ENCODE measurements around the gene TSPYL6.
"Not testable (repeated sequence)": the region's sequence is repeated elsewhere in the genome, so short reads cannot be mapped to it uniquely, and the experiment has no call there.

The TSPYL6 gene

DNA sequence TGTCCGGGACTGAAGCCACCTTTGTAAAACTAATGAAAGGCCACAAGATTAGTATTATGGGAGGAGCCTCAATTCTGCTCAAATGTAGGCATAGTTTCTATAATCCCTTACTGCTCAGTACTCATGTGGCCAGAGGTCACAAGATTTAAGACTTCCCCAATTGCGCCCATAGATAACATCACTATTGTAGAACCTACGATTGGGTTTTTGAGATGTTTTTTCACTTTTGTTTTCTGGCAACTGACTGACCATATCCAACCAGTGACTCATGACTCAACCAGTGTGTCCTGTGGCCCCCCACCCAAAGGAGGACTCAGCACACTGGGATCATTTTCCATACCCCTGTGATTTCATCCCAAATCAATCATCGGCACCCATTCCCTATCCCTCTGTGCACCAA is 15.2 kb upstream of the TSPYL6 start:
- H3K9me3 Mint-ChIP-seq = peaks cover 4% of the 10 kb centered on the region
- peaks cover 1% of the 10 kb centered on the region for H3K36me3 Mint-ChIP-seq (ENCODE audit: low read depth)
- H3K4me3 Mint-ChIP-seq = no peak overlapping the region
- H3K4me1 Mint-ChIP-seq (ENCODE audit: low read depth) = peaks cover 7% of the 10 kb centered on the region
- no peaks in the 10 kb centered on the region for H3K27me3 Mint-ChIP-seq (ENCODE audit: low read depth)
- no peak for DNase-seq (ENCODE audit: low spot score)
- no peak overlapping the region for H3K27ac Mint-ChIP-seq

DNA sequence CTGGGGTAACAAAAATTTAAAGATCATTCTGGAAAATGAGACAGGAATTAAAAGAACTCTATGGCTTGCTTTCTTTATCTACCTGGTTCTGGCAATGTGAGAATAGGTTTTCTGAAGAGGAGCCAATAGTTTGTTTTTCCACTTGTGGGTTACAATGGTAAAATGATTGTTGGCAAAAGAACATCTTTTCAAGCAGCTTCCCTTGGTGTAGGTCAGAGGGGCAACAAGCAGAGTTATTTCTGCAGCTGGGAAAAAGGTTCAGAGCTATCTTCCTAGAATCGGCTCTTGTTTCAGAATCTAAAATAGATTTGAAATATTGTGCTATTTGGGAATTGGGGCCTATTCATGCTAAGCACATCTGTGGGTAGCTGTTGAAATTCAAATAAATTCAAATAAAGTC is 11.5 kb upstream of the TSPYL6 start:
- peaks cover 7% of the 10 kb centered on the region for H3K4me1 Mint-ChIP-seq (ENCODE audit: low read depth)
- H3K27ac Mint-ChIP-seq = no peak overlapping the region
- no peak overlapping the region for H3K4me3 Mint-ChIP-seq
- H3K9me3 Mint-ChIP-seq = no peaks in the 10 kb centered on the region
- H3K36me3 Mint-ChIP-seq (ENCODE audit: low read depth) = no peaks in the 10 kb centered on the region
- H3K27me3 Mint-ChIP-seq (ENCODE audit: low read depth) = no peaks in the 10 kb centered on the region
- DNase-seq (ENCODE audit: low spot score) = no peak

DNA sequence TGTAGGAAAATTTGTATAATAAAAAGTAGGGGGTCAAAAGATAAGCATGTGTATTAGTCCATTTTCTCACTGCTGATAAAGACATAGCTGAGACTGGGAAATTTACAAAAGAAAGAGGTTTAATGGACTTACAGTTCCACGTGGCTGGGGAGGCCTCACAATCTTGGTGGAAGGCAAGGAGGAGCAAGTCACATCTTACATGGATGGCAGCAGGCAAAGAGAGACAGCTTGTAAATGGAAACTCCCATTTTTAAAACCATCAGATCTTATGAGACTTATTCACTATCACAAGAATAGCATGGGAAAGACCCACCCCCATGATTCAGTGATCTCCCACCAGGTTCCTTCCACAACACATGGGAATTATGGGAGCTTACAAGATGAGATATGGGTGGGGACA is 9.1 kb upstream of the TSPYL6 start:
- not testable (repeated sequence) for H3K4me3 Mint-ChIP-seq; H3K36me3 Mint-ChIP-seq (ENCODE audit: low read depth); DNase-seq (ENCODE audit: low spot score); H3K4me1 Mint-ChIP-seq (ENCODE audit: low read depth); H3K27me3 Mint-ChIP-seq (ENCODE audit: low read depth); H3K9me3 Mint-ChIP-seq; H3K27ac Mint-ChIP-seq

- no peaks in the 10 kb centered on the region for H3K27me3 Mint-ChIP-seq (ENCODE audit: low read depth)
- H3K36me3 Mint-ChIP-seq (ENCODE audit: low read depth) = no peaks in the 10 kb centered on the region
Observed at GRCh38 chr2:54262015-54262765, 6.2 kb upstream of the TSPYL6 start.

DNA sequence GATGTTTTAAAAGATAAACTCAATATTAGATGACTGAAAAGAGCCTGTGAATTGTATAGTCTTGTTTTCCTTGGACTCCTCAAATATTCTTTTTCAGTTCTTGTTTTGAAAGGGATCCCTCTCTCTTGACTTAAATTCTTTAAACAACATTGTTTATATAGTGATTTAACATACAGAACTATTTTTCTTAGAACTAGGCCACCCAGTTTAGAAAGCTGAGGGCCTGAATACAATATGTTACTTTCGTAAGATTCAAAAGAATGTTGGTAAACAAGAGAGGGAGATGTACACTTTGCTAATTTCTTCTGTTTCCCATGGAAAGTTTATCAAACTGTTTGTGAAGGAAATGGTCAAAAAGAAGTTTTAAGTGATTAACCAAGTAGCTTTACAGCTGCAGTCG is 5.5 kb upstream of the TSPYL6 start:
- no peak overlapping the region for H3K27ac Mint-ChIP-seq
- no peak overlapping the region for H3K4me3 Mint-ChIP-seq
- no peaks in the 10 kb centered on the region for H3K36me3 Mint-ChIP-seq (ENCODE audit: low read depth)
- no peaks in the 10 kb centered on the region for H3K4me1 Mint-ChIP-seq (ENCODE audit: low read depth)
- no peaks in the 10 kb centered on the region for H3K9me3 Mint-ChIP-seq
- no peaks in the 10 kb centered on the region for H3K27me3 Mint-ChIP-seq (ENCODE audit: low read depth)
- no peak for DNase-seq (ENCODE audit: low spot score)

More at GRCh38 chr2:54262015-54262765, 6.2 kb upstream of the TSPYL6 start:
- no peak overlapping the region for H3K4me3 Mint-ChIP-seq
- H3K27ac Mint-ChIP-seq = no peak overlapping the region
- DNase-seq (ENCODE audit: low spot score) = no peak
- no peaks in the 10 kb centered on the region for H3K9me3 Mint-ChIP-seq
- no peaks in the 10 kb centered on the region for H3K4me1 Mint-ChIP-seq (ENCODE audit: low read depth)

GRCh38 chr2:54260241-54260595 is 4.2 kb upstream of the TSPYL6 start:
- Mint-ChIP-seq H3K4me1 (ENCODE audit: low read depth) (no peaks in the 10 kb centered on the region), H3K27me3 (ENCODE audit: low read depth) (no peaks in the 10 kb centered on the region), H3K9me3 (no peaks in the 10 kb centered on the region), H3K36me3 (ENCODE audit: low read depth) (no peaks in the 10 kb centered on the region), H3K27ac (no peak overlapping the region), H3K4me3 (no peak overlapping the region)
- no peak for DNase-seq (ENCODE audit: low spot score)

DNA sequence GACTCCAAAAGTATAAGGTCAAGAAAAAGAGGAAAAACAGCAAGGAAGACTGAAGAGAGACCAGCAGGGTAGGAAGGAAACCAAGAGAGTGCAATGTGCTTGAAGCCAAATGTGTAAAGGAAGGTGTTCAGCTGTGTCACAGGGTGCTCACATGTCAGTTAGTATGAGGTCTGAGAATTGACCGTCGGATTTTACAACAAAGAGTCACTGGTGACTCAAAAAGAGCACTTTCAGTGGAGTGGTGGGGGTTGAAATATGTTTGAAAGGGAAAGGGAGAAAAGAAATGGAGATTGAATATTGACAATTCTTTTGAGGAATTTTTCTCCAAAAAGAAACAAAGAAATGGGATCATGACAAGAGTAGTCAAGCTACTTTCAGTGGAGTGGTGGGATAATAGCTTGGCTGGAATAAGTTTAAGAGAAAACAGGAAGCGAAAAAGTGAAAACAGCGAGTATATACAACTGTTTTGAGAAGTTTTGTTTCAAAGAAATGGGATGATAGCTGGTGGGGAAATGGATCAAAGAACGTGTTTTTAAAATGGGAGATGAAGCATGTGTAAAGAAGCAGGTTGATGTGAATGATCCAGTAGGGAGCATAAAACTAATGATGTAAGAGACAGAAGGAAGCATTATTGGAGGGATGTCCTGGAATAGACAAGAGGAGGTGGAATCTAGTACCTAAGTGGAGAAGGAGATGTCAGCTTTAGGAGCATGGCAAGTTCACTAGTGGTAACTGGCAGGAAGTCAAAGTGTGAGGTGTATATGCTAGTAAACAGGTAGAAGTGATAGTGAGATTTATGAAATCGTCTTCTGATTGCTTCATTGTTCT is 3.6 kb upstream of the TSPYL6 start:
- DNase-seq (ENCODE audit: low spot score) = no peak
- Mint-ChIP-seq H3K27ac (no peak overlapping the region), H3K4me1 (ENCODE audit: low read depth) (no peaks in the 10 kb centered on the region), H3K4me3 (no peak overlapping the region), H3K36me3 (ENCODE audit: low read depth) (no peaks in the 10 kb centered on the region), H3K9me3 (no peaks in the 10 kb centered on the region), H3K27me3 (ENCODE audit: low read depth) (no peaks in the 10 kb centered on the region)

GRCh38 chr2:54258166-54258565 is 2.1 kb upstream of the TSPYL6 start:
- Mint-ChIP-seq H3K4me1 (ENCODE audit: low read depth) (no peaks in the 10 kb centered on the region), H3K9me3 (no peaks in the 10 kb centered on the region), H3K4me3 (no peak overlapping the region), H3K27me3 (ENCODE audit: low read depth) (no peaks in the 10 kb centered on the region), H3K36me3 (ENCODE audit: low read depth) (no peaks in the 10 kb centered on the region), H3K27ac (no peak overlapping the region)
- no peak for DNase-seq (ENCODE audit: low spot score)

DNA sequence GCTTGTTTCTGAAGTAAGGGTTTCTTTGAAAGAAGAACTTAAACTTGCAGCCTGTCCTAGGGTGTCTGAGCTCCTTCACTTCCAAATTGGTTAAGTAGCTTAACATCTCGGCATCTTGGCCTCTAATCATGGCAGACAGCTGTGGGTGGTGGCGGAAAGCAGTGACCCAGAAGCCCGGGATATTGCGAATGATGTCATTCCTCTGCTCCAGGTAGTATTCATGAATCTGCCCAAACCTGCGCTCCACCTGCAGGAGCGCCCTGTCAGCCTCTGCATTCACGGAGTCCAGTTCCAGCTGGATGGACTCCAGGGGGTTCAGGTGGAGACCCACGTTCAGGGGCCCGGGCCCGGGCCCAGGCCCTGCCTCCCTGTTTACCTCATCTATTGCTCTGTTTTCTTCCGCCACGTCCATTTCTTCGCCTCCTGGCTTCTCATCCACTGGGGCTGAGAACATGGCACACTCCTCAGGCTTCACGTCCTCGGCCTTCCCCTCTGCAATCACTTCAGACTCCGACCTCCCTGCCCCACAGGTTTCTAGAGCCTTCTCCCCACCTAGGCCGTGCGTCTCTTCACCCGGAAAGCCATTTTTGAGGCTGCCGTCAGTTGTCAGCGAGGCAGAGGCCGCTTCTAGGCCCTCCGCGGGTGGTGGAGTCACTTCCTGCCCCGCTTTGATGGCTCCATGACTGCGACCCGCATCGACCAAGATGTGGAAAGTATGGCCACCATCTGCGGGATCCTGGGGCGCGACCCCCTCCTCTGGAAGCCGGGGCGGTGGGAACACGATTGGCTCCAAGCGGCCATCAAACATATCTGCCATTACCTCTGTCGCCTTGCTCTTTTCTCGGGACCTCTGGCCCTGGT is 569 bp downstream of the TSPYL6 start:
- no peaks in the 10 kb centered on the region for H3K9me3 Mint-ChIP-seq
- H3K4me3 Mint-ChIP-seq = no peak overlapping the region
- no peaks in the 10 kb centered on the region for H3K36me3 Mint-ChIP-seq (ENCODE audit: low read depth)
- DNase-seq (ENCODE audit: low spot score) = no peak
- H3K27me3 Mint-ChIP-seq (ENCODE audit: low read depth) = no peaks in the 10 kb centered on the region
- H3K4me1 Mint-ChIP-seq (ENCODE audit: low read depth) = no peaks in the 10 kb centered on the region
- no peak overlapping the region for H3K27ac Mint-ChIP-seq

DNA sequence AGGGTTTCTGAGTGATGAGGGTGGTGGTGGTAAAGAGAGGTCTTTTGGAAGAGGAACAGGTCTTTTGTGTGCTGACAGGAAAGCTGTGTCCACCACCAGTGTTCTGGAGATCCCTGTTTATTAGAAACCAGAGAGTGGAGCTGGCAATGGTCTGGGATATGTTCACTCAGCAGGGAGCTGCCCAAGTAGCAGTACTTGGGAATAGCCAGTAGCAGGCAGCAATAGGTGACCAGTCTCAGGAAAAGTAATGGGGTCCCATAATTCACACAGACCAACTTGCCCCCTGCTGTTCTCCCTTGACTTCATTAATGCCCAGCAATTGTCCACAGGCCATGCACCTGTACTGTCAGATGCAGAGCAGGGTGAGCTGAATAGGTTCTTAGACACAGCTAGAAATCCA is 1.8 kb downstream of the TSPYL6 start:
- Mint-ChIP-seq H3K9me3 (no peaks in the 10 kb centered on the region), H3K4me1 (ENCODE audit: low read depth) (no peaks in the 10 kb centered on the region), H3K27me3 (ENCODE audit: low read depth) (no peaks in the 10 kb centered on the region), H3K27ac (no peak overlapping the region), H3K36me3 (ENCODE audit: low read depth) (no peaks in the 10 kb centered on the region), H3K4me3 (no peak overlapping the region)
- DNase-seq (ENCODE audit: low spot score) = no peak

DNA sequence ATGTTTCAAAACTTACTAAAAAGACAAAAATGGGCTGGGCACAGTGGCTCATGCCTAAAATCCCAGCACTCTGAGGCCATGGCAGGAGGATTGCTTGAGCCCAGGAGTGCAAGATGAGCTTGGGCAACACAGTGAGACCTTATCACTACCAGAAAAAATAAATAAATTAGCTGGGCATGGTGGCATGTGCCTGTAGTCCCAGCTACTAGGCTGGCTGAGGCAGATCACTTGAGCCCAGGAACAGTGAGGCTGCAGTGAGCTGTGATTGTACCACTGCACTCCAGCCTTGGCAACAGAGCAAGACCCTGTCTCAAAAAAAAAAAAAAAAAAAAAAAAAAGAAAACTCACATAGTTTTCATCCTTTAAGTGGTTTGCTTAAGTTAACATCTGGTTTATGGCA is 6.4 kb downstream of the TSPYL6 start:
- Mint-ChIP-seq H3K36me3 (ENCODE audit: low read depth) (no peaks in the 10 kb centered on the region), H3K4me3 (no peak overlapping the region), H3K4me1 (ENCODE audit: low read depth) (no peaks in the 10 kb centered on the region)

DNA sequence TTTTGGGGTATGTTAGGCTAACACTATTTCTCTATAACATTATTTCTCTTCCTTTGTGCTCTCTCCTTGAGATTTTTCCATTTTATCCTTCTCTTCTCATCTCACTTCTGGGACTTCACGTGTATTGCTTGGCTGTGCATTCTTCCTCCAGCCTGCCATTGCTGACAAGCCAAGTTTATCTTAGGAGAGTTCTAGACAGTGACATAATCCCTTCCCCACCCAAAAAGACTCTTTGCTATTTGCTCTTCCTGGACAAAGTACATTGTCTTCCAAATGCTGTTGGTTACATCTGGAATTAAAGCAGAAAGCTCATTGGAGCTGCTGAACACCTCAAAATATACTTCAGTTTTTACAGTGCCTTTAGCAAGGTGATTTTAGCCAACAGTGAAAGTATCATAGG is 8.9 kb downstream of the TSPYL6 start:
- Mint-ChIP-seq H3K4me1 (ENCODE audit: low read depth) (no peaks in the 10 kb centered on the region), H3K36me3 (ENCODE audit: low read depth) (no peaks in the 10 kb centered on the region), H3K27me3 (ENCODE audit: low read depth) (no peaks in the 10 kb centered on the region), H3K9me3 (no peaks in the 10 kb centered on the region), H3K4me3 (no peak overlapping the region), H3K27ac (no peak overlapping the region)
- no peak for DNase-seq (ENCODE audit: low spot score)

More for the DNA sequence above, 6.4 kb downstream of the TSPYL6 start:
- Mint-ChIP-seq H3K9me3 (no peaks in the 10 kb centered on the region), H3K27me3 (ENCODE audit: low read depth) (no peaks in the 10 kb centered on the region), H3K27ac (no peak overlapping the region)
- DNase-seq (ENCODE audit: low spot score) = no peak

- Mint-ChIP-seq H3K9me3 (no peaks in the 10 kb centered on the region), H3K4me1 (ENCODE audit: low read depth) (no peaks in the 10 kb centered on the region), H3K27ac (no peak overlapping the region), H3K36me3 (ENCODE audit: low read depth) (no peaks in the 10 kb centered on the region), H3K27me3 (ENCODE audit: low read depth) (no peaks in the 10 kb centered on the region), H3K4me3 (no peak overlapping the region)
- no peak for DNase-seq (ENCODE audit: low spot score)
Observed at GRCh38 chr2:54240515-54241469, 15.2 kb downstream of the TSPYL6 start.

All from T-helper 2 cell treated with Interferon-gamma antibody and Interleukin-4, amounts not matched to agents 5 μg/mL and 100 μg/mL, for 36 hours (primary cell).